Glutamatergic neuron (in vitro differentiated cells): ENCODE measurements around the gene GNAT1. TPM values are rescaled to one million over a fixed set of nuclear protein-coding genes. Genes with fewer than 3 reads are reported as not detected.

Experiments
- DNase-seq: peaks from one replicate; pipeline ENCODE4 v3.0.0; 2022
- H3K27ac Mint-ChIP-seq: one replicate; pipeline ENCODE4 v1.8.0; 2020; ENCODE audit warnings: mild to moderate bottlenecking, mixed read lengths, inconsistent platforms; ENCODE audit not compliant: unreplicated experiment
- H3K27me3 Mint-ChIP-seq: one replicate; pipeline ENCODE4 v1.8.0; 2020; ENCODE audit warnings: mild to moderate bottlenecking, moderate library complexity, mixed read lengths, inconsistent platforms; ENCODE audit not compliant: unreplicated experiment
- H3K36me3 Mint-ChIP-seq: one replicate; pipeline ENCODE4 v1.8.0; 2020; ENCODE audit warnings: mild to moderate bottlenecking, mixed read lengths, inconsistent platforms; ENCODE audit not compliant: unreplicated experiment
- H3K4me1 Mint-ChIP-seq: one replicate; pipeline ENCODE4 v1.8.0; 2020; ENCODE audit warnings: mild to moderate bottlenecking, low read depth, mixed read lengths, inconsistent platforms; ENCODE audit not compliant: unreplicated experiment
- H3K4me3 Mint-ChIP-seq: one replicate; pipeline ENCODE4 v1.8.0; 2020; ENCODE audit warnings: mild to moderate bottlenecking, mixed read lengths, inconsistent platforms; ENCODE audit not compliant: unreplicated experiment
- H3K9me3 Mint-ChIP-seq: one replicate; pipeline ENCODE4 v1.8.0; 2020; ENCODE audit warnings: mild to moderate bottlenecking, moderate library complexity, mixed read lengths, inconsistent platforms; ENCODE audit not compliant: unreplicated experiment
- total RNA-seq: library from RNA; stranded (reverse); fragmentation: NEBNext Ultra II Directional; extraction: Animal tissue kit (Norgen Biotek cat#: 25700); gene quantifications from one replicate; pipeline ENCODE4 v1.2.1, GENCODE V29; 2021; ENCODE audit not compliant: unreplicated experiment
- TF ChIP-seq, protein P1 (sequence below): fragments of 200-600 bp; sonication (generic); IDR thresholded peaks from one replicate; pipeline ENCODE4 v1.5.0; 2021; ENCODE audit not compliant: partially characterized antibody, unreplicated experiment

GNAT1 gene
- total RNA-seq, 1 donor from 2014 or later: not detected

GRCh38 chr3:50230104-50230793, 38.8 kb downstream of the GNAT1 start:
- TF ChIP-seq, protein P1, sequence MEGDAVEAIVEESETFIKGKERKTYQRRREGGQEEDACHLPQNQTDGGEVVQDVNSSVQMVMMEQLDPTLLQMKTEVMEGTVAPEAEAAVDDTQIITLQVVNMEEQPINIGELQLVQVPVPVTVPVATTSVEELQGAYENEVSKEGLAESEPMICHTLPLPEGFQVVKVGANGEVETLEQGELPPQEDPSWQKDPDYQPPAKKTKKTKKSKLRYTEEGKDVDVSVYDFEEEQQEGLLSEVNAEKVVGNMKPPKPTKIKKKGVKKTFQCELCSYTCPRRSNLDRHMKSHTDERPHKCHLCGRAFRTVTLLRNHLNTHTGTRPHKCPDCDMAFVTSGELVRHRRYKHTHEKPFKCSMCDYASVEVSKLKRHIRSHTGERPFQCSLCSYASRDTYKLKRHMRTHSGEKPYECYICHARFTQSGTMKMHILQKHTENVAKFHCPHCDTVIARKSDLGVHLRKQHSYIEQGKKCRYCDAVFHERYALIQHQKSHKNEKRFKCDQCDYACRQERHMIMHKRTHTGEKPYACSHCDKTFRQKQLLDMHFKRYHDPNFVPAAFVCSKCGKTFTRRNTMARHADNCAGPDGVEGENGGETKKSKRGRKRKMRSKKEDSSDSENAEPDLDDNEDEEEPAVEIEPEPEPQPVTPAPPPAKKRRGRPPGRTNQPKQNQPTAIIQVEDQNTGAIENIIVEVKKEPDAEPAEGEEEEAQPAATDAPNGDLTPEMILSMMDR: no peak
- Mint-ChIP-seq H3K4me3 (no peak overlapping the region), H3K36me3 (no peaks in the 10 kb centered on the region), H3K4me1 (peaks cover 19% of the 10 kb centered on the region), H3K27me3 (peaks cover 11% of the 10 kb centered on the region), H3K27ac (no peak overlapping the region), H3K9me3 (peaks cover 12% of the 10 kb centered on the region)
- DNase-seq: no peak

- Mint-ChIP-seq H3K36me3 (no peaks in the 10 kb centered on the region), H3K9me3 (peaks cover 14% of the 10 kb centered on the region), H3K27me3 (peaks cover 13% of the 10 kb centered on the region), H3K4me1 (peaks cover 19% of the 10 kb centered on the region), H3K27ac (no peak overlapping the region), H3K4me3 (no peak overlapping the region)
- DNase-seq: no peak
- TF ChIP-seq, protein P1: no peak
Measured at GRCh38 chr3:50230794-50231125, 39.4 kb downstream of the GNAT1 start.

DNA sequence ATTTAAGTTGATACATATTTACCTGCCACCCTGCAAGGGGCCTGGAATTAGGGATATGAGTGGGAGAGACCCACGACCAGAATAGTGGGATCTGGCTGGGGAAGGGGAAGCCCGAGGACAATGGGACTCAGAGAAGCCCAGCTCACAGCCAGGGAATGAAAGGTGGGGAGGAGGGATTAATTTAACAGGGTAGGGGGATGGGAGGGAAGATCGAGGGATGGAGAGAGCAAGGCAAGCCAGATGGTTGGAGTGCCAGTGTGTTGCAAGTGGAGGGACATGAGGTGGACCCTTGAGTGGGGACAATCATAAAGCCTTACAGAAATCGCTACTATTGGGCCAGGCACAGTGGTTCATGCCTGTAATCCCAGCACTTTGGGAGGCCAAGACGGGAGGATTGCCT, 40.2 kb downstream of the GNAT1 start:
- H3K4me3 Mint-ChIP-seq: no peak overlapping the region
- H3K27me3 Mint-ChIP-seq: peaks cover 13% of the 10 kb centered on the region
- H3K9me3 Mint-ChIP-seq: peaks cover 14% of the 10 kb centered on the region
- H3K4me1 Mint-ChIP-seq: peaks cover 19% of the 10 kb centered on the region
- no peak overlapping the region for H3K27ac Mint-ChIP-seq
- TF ChIP-seq, protein P1: no peak
- no peaks in the 10 kb centered on the region for H3K36me3 Mint-ChIP-seq
- DNase-seq: no peak

GRCh38 chr3:50232303-50232702, 40.9 kb downstream of the GNAT1 start:
- no peak overlapping the region for H3K27ac Mint-ChIP-seq
- H3K27me3 Mint-ChIP-seq: peaks cover 15% of the 10 kb centered on the region
- H3K9me3 Mint-ChIP-seq: peaks cover 17% of the 10 kb centered on the region
- DNase-seq: no peak
- TF ChIP-seq, protein P1: no peak
- no peaks in the 10 kb centered on the region for H3K36me3 Mint-ChIP-seq
- peaks cover 18% of the 10 kb centered on the region for H3K4me1 Mint-ChIP-seq
- H3K4me3 Mint-ChIP-seq: no peak overlapping the region

DNA sequence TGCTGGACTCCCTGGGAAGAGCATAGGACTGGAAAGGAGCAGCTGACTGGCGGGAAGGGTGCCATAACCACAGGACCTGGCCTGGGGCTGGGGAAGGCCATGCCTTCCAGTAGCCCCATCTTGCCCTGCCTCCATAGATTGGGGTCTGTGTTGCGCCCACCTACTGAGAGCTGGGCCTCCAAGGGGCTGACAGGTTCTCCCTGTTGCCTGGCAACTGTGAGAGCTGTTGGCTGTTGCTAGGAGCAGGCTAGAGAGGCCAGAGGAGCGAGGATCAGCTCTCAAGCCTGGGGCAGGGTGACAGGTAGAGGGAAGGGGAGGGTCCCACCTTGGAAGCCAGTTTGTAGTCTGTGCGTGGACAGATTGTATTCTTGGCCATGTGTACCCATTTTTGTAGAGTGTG, 41.8 kb downstream of the GNAT1 start:
- TF ChIP-seq, protein P1: no peak
- Mint-ChIP-seq H3K36me3 (no peaks in the 10 kb centered on the region), H3K27me3 (peaks cover 18% of the 10 kb centered on the region), H3K27ac (no peak overlapping the region), H3K4me3 (peak overlapping the region; percentile 35), H3K9me3 (peaks cover 19% of the 10 kb centered on the region), H3K4me1 (peaks cover 16% of the 10 kb centered on the region)
- DNase-seq: no peak
